ENCODE results near the gene EDN2.

Gene EDN2

DNA sequence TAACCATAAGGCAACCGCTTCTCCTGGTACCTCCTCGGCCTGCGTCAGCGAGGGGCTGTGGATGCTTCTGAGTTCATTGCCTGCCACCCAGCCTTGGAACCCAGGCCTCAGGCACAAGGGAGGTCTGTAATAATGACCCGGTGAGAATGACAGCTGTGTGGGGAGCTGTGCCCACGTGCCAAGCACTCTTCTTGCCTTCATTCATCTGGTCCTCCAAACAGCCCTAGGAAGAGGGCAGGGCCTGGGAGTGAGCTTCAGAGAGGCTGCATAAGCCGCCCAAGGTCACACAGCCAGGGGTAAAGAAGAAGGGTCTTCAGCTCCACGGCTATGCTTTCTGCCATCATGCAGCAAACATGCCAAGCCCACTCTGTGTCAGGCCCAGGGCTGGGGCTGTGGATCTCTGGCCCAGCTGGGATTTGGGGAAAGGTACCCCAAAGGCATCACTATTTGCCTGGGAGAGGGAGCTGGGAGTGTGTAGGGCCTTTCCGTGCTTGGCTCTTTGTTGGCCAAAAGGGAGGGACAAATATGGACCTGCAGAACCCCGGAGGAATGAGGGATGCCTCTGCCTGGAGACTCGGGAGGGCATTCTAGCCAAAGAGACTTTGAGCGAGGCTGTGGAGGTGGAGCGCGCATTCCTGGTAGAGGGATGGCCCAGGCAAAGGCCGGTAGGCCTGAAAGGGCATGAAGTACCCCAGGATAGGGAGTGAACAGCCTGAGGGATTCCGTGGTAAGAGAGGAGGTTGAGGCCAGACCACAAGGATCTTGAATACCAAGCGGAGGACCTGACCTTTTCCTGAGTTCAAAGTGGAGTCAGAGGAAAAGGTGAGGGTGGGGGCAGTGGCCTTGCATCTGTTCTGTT, 10.1 kb upstream of the EDN2 start:
- ChIA-PET POLR2A (no interaction called here), CTCF (interaction anchor here (0.9 to 10.6 kb wide), 6 partner anchors 10 to 38 kb away, joined by 3 to 105 read pairs (median 4); partner anchors contain the start of gene EDN2)
- H3K4me3 ChIP-seq (ENCODE audit: low read depth, low read length): no peak overlapping the region
- TF ChIP-seq, protein P1, sequence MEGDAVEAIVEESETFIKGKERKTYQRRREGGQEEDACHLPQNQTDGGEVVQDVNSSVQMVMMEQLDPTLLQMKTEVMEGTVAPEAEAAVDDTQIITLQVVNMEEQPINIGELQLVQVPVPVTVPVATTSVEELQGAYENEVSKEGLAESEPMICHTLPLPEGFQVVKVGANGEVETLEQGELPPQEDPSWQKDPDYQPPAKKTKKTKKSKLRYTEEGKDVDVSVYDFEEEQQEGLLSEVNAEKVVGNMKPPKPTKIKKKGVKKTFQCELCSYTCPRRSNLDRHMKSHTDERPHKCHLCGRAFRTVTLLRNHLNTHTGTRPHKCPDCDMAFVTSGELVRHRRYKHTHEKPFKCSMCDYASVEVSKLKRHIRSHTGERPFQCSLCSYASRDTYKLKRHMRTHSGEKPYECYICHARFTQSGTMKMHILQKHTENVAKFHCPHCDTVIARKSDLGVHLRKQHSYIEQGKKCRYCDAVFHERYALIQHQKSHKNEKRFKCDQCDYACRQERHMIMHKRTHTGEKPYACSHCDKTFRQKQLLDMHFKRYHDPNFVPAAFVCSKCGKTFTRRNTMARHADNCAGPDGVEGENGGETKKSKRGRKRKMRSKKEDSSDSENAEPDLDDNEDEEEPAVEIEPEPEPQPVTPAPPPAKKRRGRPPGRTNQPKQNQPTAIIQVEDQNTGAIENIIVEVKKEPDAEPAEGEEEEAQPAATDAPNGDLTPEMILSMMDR (IDR thresholded peaks at IDR 0.05; ENCODE audit: insufficient read depth, low read length, missing control alignments): no peak
- DNase-seq (ENCODE audit: low read depth, low spot score): no peak

DNA sequence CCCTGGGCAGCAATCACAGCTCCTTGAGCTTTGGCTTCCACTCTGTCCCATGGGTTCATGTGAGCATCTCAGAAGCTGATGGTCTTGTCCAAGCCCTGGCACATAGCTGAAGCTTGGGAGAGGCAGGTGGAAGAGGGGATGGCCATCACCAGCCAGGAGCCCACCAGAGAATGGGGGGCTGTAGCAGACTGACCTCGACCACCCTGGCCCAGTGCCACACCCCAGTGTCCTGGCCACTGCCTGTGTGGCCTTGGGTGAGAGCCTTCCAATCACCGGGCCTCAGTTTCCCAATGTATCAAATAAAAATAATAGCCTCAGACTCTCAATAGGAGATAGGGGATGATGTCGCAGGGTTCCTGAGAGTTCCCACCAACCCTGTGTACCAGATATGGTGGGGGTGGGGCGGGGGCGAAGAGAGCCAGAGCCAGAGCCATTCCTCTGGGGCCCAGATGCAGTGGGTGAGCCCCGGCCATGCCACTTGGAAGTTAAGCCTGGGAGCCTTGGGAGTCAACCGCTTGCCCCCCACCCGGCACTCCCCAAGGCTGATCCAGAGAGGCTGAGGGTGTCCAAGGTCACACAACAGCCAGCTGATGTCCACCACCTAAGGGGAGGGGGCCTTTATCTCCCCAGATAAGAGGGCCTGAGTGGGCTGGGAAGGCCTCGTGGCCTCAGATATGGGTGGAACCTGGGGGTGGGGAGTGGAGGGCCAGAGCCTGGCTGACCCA, 9.3 kb upstream of the EDN2 start:
- TF ChIP-seq, protein P1 (IDR thresholded peaks at IDR 0.05; ENCODE audit: insufficient read depth, low read length, missing control alignments): no peak
- CTCF ChIA-PET: interaction anchor here (0.9 to 10.6 kb wide), 8 partner anchors 11 to 213 kb away, joined by 3 to 105 read pairs (median 4); no protein-coding TSS in a partner anchor

DNA sequence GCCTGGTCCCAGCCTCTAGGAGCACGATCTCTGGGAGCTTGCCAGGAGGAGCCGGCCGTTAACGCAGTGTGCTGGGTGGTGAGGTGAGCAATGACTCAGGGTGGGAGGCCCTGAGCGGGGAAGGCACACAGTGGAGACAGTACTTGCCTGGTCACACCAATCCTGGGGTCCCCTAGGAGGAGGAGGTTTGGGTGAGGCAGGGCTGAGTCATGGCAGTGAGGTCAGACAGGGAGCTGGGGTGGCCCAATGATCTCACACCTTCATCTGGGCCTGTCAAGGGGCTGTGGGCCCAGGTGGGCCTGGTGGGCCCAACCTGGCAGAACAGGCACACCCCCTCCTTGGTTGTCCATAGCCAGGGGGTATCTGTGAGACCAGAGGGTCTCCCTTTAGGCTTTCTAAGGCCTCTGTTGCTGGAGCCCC, 8.6 kb upstream of the EDN2 start:
- peak; percentile 78 for DNase-seq (ENCODE audit: low read depth, low spot score)
- ChIA-PET CTCF (interaction anchor here (0.9 to 10.6 kb wide), 9 partner anchors 9 to 213 kb away, joined by 3 to 105 read pairs (median 4); no protein-coding TSS in a partner anchor), POLR2A (no interaction called here)
- H3K4me3 ChIP-seq (ENCODE audit: low read depth, low read length): no peak overlapping the region
- TF ChIP-seq, protein P1 (IDR thresholded peaks at IDR 0.05; ENCODE audit: insufficient read depth, low read length, missing control alignments): no peak

More for the DNA sequence above, 9.3 kb upstream of the EDN2 start:
- H3K4me3 ChIP-seq (ENCODE audit: low read depth, low read length): no peak overlapping the region
- POLR2A ChIA-PET: no interaction called here
- no peak for DNase-seq (ENCODE audit: low read depth, low spot score)

DNA sequence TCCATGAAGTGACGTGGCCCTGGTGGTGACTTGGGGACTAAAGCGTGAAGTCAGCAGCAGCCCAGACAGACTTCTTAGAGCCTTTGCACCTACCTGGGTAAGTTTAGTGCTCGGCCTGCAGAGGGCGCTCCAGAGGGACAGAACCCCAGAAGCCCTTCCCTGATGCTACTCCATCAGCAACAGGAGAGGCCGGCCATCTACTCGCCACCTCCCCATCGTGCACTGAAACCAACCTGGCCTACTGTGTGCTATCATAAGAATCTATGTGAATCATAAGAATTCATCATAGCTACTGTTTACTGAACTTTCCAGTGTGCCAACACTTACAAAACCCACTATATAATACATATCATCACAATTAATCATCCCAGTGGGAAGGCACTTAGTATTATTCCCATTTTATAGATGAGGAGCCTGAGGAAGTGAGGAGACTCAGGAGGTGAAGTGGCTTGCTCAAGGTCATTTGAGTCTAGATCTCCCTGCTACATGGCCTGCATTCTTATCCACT, 7.9 kb upstream of the EDN2 start:
- TF ChIP-seq, protein P1 (IDR thresholded peaks at IDR 0.05; ENCODE audit: insufficient read depth, low read length, missing control alignments): peak; percentile 44
- POLR2A ChIA-PET: no interaction called here
- CTCF ChIA-PET: interaction anchor here (0.9 to 10.6 kb wide), 8 partner anchors 10 to 212 kb away, joined by 3 to 105 read pairs (median 6); no protein-coding TSS in a partner anchor
- DNase-seq (ENCODE audit: low read depth, low spot score): no peak
- no peak overlapping the region for H3K4me3 ChIP-seq (ENCODE audit: low read depth, low read length)

DNA sequence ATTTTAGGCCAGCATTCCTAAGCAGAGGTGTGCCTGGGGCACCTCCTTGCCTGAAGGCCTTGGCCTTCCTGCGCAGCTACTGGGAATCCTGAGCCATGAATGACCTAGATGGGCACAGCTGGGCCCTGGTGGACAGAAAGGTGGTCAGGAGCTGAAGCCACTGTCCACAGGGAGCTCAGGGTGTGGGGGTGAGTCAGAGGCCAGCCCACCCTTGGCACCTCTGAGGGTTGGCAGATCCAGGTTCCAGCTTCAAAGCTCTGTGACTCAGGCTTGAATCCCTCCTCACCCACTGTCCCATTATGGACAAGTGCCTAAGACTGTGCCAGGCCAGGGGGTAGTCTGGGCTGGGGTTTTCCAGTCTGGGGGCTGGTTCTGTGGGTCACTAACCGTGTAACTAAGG, 6.4 kb upstream of the EDN2 start:
- TF ChIP-seq, protein P1 (IDR thresholded peaks at IDR 0.05; ENCODE audit: insufficient read depth, low read length, missing control alignments): no peak
- no peak for DNase-seq (ENCODE audit: low read depth, low spot score)
- H3K4me3 ChIP-seq (ENCODE audit: low read depth, low read length): no peak overlapping the region
- ChIA-PET POLR2A (no interaction called here), CTCF (interaction anchor here (0.7 to 10.6 kb wide), 5 partner anchors 9 to 58 kb away, joined by 3 to 105 read pairs (median 9); no protein-coding TSS in a partner anchor)

All from AG04449 (cell line).